ENCODE results near the gene BRD3.

GRCh38 chr9:133999851-134000265 is 68.0 kb downstream of the BRD3 start:
- TF ChIP-seq CTCF (optimal IDR thresholded peaks at IDR 0.05 in 1 of 3, IDR thresholded peaks at IDR 0.05 in 1 of 3, conservative IDR thresholded peaks at IDR 0.05 in 1 of 3; ENCODE audit: extremely low read depth in 1 of 3, insufficient read depth in 2 of 3, low read length in 3 of 3) (no peak), EZH2 (IDR thresholded peaks at IDR 0.05; ENCODE audit: low read length) (no peak)
